CD4-positive, alpha-beta T cell (primary cell): ENCODE results near the gene UGT3A2. TPM values are rescaled to one million over a fixed set of nuclear protein-coding genes. Genes with fewer than 3 reads are reported as not detected.
"Not testable (repeated sequence)": the region's sequence is repeated elsewhere in the genome, so short reads cannot be mapped to it uniquely, and the experiment has no call there.

Experiments
- ATAC-seq: fragments of 200-7000 bp; cut with Tn5 transposase; one replicate; pipeline ENCODE4 v1.10.0; 2022; ENCODE audit warnings: mild to moderate bottlenecking; ENCODE audit not compliant: poor library complexity
- CTCF ChIA-PET: fragments of 350-600 bp; sonication (Branson Sonifier 250); formaldehyde crosslinking; loops from one replicate; lab custom pipeline; 2021; ENCODE audit warnings: antibody characterized with exemption, inconsistent platforms; lab: Charles Lee
- POLR2A ChIA-PET: fragments of 350-600 bp; sonication (Branson Sonifier 250); formaldehyde crosslinking; loops from one replicate; lab custom pipeline; 2021; ENCODE audit warnings: antibody characterized with exemption, inconsistent platforms; lab: Charles Lee
- DNase-seq, 14 experiments: peaks; one replicate each; pipeline ENCODE4 v3.0.0-alpha.2; 2013 to 2020; ENCODE audit warnings: mixed read lengths in 2 of 14
- H3K27ac ChIP-seq, 2 donors: one replicate each; pipeline versions ENCODE4 v1.5.1 to v1.7.0; 2013; ENCODE audit warnings: low read length in 2 of 2, low read depth in 1 of 2, mild to moderate bottlenecking in 1 of 2
- H3K27me3 ChIP-seq, 2 experiments: 1 replicate in 1 of 2; 2 replicates in 1 of 2; pipeline versions ENCODE4 v1.6.1 to v1.7.0; 2013; ENCODE audit warnings: low read length in 2 of 2, control low read depth in 1 of 2, mild to moderate bottlenecking in 1 of 2, moderate library complexity in 1 of 2; ENCODE audit not compliant: insufficient read depth in 2 of 2, control insufficient read depth in 1 of 2
- H3K36me3 ChIP-seq: one replicate; pipeline ENCODE4 v1.6.1; 2013; ENCODE audit warnings: low read length, control low read depth; ENCODE audit not compliant: insufficient read depth
- H3K4me1 ChIP-seq: one replicate; pipeline ENCODE4 v1.6.1; 2013; ENCODE audit warnings: low read length, control low read depth; ENCODE audit not compliant: insufficient read depth
- H3K4me3 ChIP-seq: one replicate; pipeline ENCODE4 v1.5.1; 2013; ENCODE audit warnings: mild to moderate bottlenecking, low read length, moderate library complexity
- H3K9me3 ChIP-seq, 2 experiments: 1 replicate in 1 of 2; 2 replicates in 1 of 2; pipeline versions ENCODE4 v1.6.1 to v1.7.0; 2013; ENCODE audit warnings: low read length in 2 of 2, mild to moderate bottlenecking in 2 of 2, control low read depth in 1 of 2, moderate library complexity in 1 of 2; ENCODE audit not compliant: control insufficient read depth in 1 of 2, insufficient read depth in 1 of 2
- H3K27ac Mint-ChIP-seq: one replicate; pipeline ENCODE4 v1.8.0; 2020; ENCODE audit warnings: mixed read lengths
- H3K27me3 Mint-ChIP-seq: one replicate; pipeline ENCODE4 v1.8.0; 2021; ENCODE audit warnings: mixed read lengths
- H3K36me3 Mint-ChIP-seq: one replicate; pipeline ENCODE4 v1.8.0; 2021; ENCODE audit warnings: low read depth, mixed read lengths
- H3K4me1 Mint-ChIP-seq: one replicate; pipeline ENCODE4 v1.8.0; 2021; ENCODE audit warnings: low read depth, mixed read lengths
- H3K4me3 Mint-ChIP-seq: one replicate; pipeline ENCODE4 v1.8.0; 2020; ENCODE audit warnings: mild to moderate bottlenecking, mixed read lengths
- H3K9me3 Mint-ChIP-seq: one replicate; pipeline ENCODE4 v1.8.0; 2020; ENCODE audit warnings: mixed read lengths
- CTCF ChIP-seq: fragments of 200-600 bp; IDR thresholded peaks from one replicate; pipeline ENCODE4 v1.8.0; 2022; ENCODE audit warnings: antibody characterized with exemption, mild to moderate bottlenecking
- intact Hi-C, 2 experiments: fragments of 100-400 bp; cut with DNase I in 1 of 2; cut with micrococcal nuclease in 1 of 2; formaldehyde crosslinking; loops; one replicate each; pipeline versions ENCODE4 v1.15.1 to v1.9.0; 2023 to 2025; cut with DNase I, micrococcal nuclease
- total RNA-seq, 174 experiments: library from RNA in 2 of 174; stranded (reverse) in 2 of 174; gene quantifications; one replicate each; pipeline ENCODE4 v1.2.3 and lab custom pipeline; 2021 to 2026

UGT3A2 gene
- total RNA-seq, 2 experiments from 2014 or later, result not detected

GRCh38 chr5:36041537-36041845 lies 25.2 kb downstream of the UGT3A2 start:
- ChIA-PET CTCF (no interaction called here), POLR2A (no interaction called here)
- Histone ChIP-seq H3K27me3 (no peaks in the 10 kb centered on the region), H3K27ac (no peak overlapping the region), H3K36me3 (no peaks in the 10 kb centered on the region), H3K4me3 (no peak overlapping the region), H3K4me1 (no peaks in the 10 kb centered on the region), H3K9me3 (no peaks in the 10 kb centered on the region)
- H3K4me3 Mint-ChIP-seq, result no peak overlapping the region
- no peaks in the 10 kb centered on the region for H3K4me1 Mint-ChIP-seq
- H3K27ac Mint-ChIP-seq, result no peak overlapping the region
- no peaks in the 10 kb centered on the region for H3K9me3 Mint-ChIP-seq
- H3K36me3 Mint-ChIP-seq, result no peaks in the 10 kb centered on the region
- no peak for TF ChIP-seq CTCF
- peaks cover 18% of the 10 kb centered on the region for H3K27me3 Mint-ChIP-seq
- DNase-seq (no peak), ATAC-seq (no peak)
- intact Hi-C loops, result no loop called here

GRCh38 chr5:36040651-36041536 lies 25.8 kb downstream of the UGT3A2 start:
- Mint-ChIP-seq H3K36me3 (no peaks in the 10 kb centered on the region), H3K4me1 (no peaks in the 10 kb centered on the region), H3K27me3 (peaks cover 20% of the 10 kb centered on the region), H3K27ac (no peak overlapping the region), H3K4me3 (no peak overlapping the region), H3K9me3 (no peaks in the 10 kb centered on the region)
- DNase-seq, result no peak
- Histone ChIP-seq H3K4me1 (no peaks in the 10 kb centered on the region), H3K27ac (no peak overlapping the region), H3K27me3 (no peaks in the 10 kb centered on the region), H3K36me3 (no peaks in the 10 kb centered on the region), H3K9me3 (no peaks in the 10 kb centered on the region), H3K4me3 (no peak overlapping the region)
- CTCF ChIA-PET, result no interaction called here
- ATAC-seq, result no peak
- POLR2A ChIA-PET, result no interaction called here
- TF ChIP-seq CTCF, result no peak
- intact Hi-C loops, result no loop called here

DNA sequence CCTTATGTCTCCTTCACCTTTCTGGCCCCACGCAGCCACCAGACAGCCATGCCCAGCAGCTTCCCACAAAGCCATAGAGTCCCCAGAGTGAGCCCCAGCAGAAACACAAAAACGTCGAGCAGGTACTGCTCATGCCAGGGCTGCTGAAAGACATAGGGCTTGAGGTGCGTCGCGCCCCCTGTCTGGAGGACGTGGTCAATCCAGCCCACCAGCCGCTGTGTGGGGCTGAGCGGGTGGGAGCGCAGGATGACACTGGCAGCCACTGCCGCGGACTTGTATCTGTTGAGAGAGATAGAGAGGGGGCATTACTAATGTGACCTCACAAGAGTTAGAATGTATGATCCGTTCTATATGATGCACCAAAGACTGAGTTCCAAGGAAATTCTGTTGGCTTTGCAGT lies 31.0 kb downstream of the UGT3A2 start:
- H3K27ac Mint-ChIP-seq, result no peak overlapping the region

GRCh38 chr5:36034536-36035134 lies 32.0 kb downstream of the UGT3A2 start:
- H3K27ac ChIP-seq, CTCF ChIA-PET, H3K27ac Mint-ChIP-seq, H3K4me3 ChIP-seq, intact Hi-C loops, H3K9me3 Mint-ChIP-seq, H3K4me3 Mint-ChIP-seq, POLR2A ChIA-PET, H3K27me3 ChIP-seq, DNase-seq, H3K4me1 Mint-ChIP-seq, H3K36me3 ChIP-seq, H3K4me1 ChIP-seq, H3K36me3 Mint-ChIP-seq, ATAC-seq, H3K9me3 ChIP-seq: not testable (repeated sequence)
- H3K27me3 Mint-ChIP-seq, result peaks cover 24% of the 10 kb centered on the region

More for the DNA sequence above, 31.0 kb downstream of the UGT3A2 start:
- no peaks in the 10 kb centered on the region for H3K9me3 ChIP-seq
- CTCF ChIA-PET, result no interaction called here
- no peak for TF ChIP-seq CTCF
- no peak for DNase-seq
- Mint-ChIP-seq H3K27me3 (peaks cover 24% of the 10 kb centered on the region), H3K9me3 (no peaks in the 10 kb centered on the region), H3K4me1 (no peaks in the 10 kb centered on the region), H3K36me3 (no peaks in the 10 kb centered on the region), H3K4me3 (no peak overlapping the region)
- H3K4me3 ChIP-seq, result no peak overlapping the region
- no peaks in the 10 kb centered on the region for H3K4me1 ChIP-seq
- no peaks in the 10 kb centered on the region for H3K27me3 ChIP-seq
- H3K27ac ChIP-seq, result no peak overlapping the region
- H3K36me3 ChIP-seq, result no peaks in the 10 kb centered on the region
- intact Hi-C loops, result no loop called here
- POLR2A ChIA-PET, result interaction anchor here (0.6 kb wide), 1 partner anchor 69 kb away, joined by 3 read pairs; no protein-coding TSS in a partner anchor
- no peak for ATAC-seq
